Gastrocnemius medialis (tissue), 4 donors: ENCODE data around the gene ATG4B. TPM values are rescaled to one million over a fixed set of nuclear protein-coding genes. Genes with fewer than 3 reads are reported as not detected.

Source experiments
- ATAC-seq, 2 donors: fragments of 150-250 bp; one replicate each; pipeline ENCODE4 v1.9.1; 2016
- DNase-seq, 2 donors: peaks; one replicate each; pipeline ENCODE4 v3.0.0-alpha.2; 2019
- H3K27ac ChIP-seq, 4 donors: fragments of 200-600 bp; sonication (generic); 1 replicate in 1 of 4; 2 replicates in 3 of 4; pipeline ENCODE4 v1.5.1; 2016 to 2018; ENCODE audit warnings: mild to moderate bottlenecking in 2 of 4, moderate library complexity in 1 of 4
- H3K27me3 ChIP-seq, 3 donors: fragments of 200-600 bp; sonication (generic) in 2 of 3; 1 replicate in 1 of 3; 2 replicates in 2 of 3; pipeline versions ENCODE4 v1.5.1 to v1.6.0; 2016 to 2019; ENCODE audit warnings: mild to moderate bottlenecking in 1 of 3, moderate library complexity in 1 of 3
- H3K36me3 ChIP-seq, 2 donors: fragments of 200-600 bp; sonication (generic) in 1 of 2; one replicate each; pipeline ENCODE4 v1.5.1; 2017 to 2018
- H3K4me1 ChIP-seq, 2 donors: fragments of 200-600 bp; sonication (generic) in 1 of 2; one replicate each; pipeline ENCODE4 v1.5.1; 2016 to 2017; ENCODE audit warnings: mild to moderate bottlenecking in 2 of 2
- H3K4me3 ChIP-seq, 4 donors: fragments of 200-600 bp; sonication (generic) in 3 of 4; 1 replicate in 1 of 4; 2 replicates in 3 of 4; pipeline ENCODE4 v1.5.1; 2016 to 2019; ENCODE audit warnings: mild to moderate bottlenecking in 2 of 4
- H3K9me3 ChIP-seq, 3 donors: fragments of 200-600 bp; sonication (generic) in 2 of 3; 1 replicate in 1 of 3; 2 replicates in 2 of 3; pipeline ENCODE4 v1.5.1; 2016 to 2019
- CTCF ChIP-seq, 5 experiments: fragments of 450-650 bp in 3 of 5; fragments of 200-600 bp in 2 of 5; sonication (generic) in 2 of 5; IDR thresholded peaks in 4 of 5; conservative IDR thresholded peaks in 1 of 5; 1 replicate in 4 of 5; 2 replicates in 1 of 5; pipeline ENCODE4 v1.5.1; 2016 to 2019; ENCODE audit warnings: antibody characterized with exemption in 5 of 5, mild to moderate bottlenecking in 3 of 5, moderate library complexity in 3 of 5
- POLR2A ChIP-seq, 2 donors: fragments of 450-650 bp; IDR thresholded peaks; one replicate each; pipeline ENCODE4 v1.6.1; 2017; ENCODE audit warnings: antibody characterized with exemption in 2 of 2, mild to moderate bottlenecking in 2 of 2, moderate library complexity in 2 of 2
- in situ Hi-C, 4 donors: fragments of 200-750 bp; cut with MboI; loops; one replicate each; pipeline versions ENCODE4 v1.15.0 to v1.8.0; 2017; ENCODE audit warnings: low sequenced_read_pairs in 4 of 4
- intact Hi-C: fragments of 100-400 bp; cut with DNase I; formaldehyde crosslinking; loops from one replicate; pipeline ENCODE4 v1.15.1; 2023; ENCODE audit warnings: low total_unique reads
- total RNA-seq, 4 donors: library from RNA; depleted of rRNA; stranded (reverse); fragments of >200 nt; gene quantifications; one replicate each; pipeline versions ENCODE4 v1.1.0 to v1.2.3, GENCODE V29; 2016

Gene ATG4B
- total RNA-seq, 4 donors from 2014 or later = 32.0 to 57.5 (median 49.8) TPM

- Histone ChIP-seq H3K36me3 (no peaks in the 10 kb centered on the region), H3K27ac (no peak overlapping the region), H3K4me3 (no peak overlapping the region), H3K9me3 (no peaks in the 10 kb centered on the region), H3K4me1 (peaks cover 14 to 21% of the 10 kb centered on the region in 2 donors), H3K27me3 (no peaks in the 10 kb centered on the region)
- TF ChIP-seq POLR2A (IDR thresholded peaks at IDR 0.05) = no peak
- TF ChIP-seq CTCF (IDR thresholded peaks at IDR 0.05 in 4 of 5, conservative IDR thresholded peaks at IDR 0.05 in 1 of 5) = no peak
- in situ Hi-C loops (no loop called here), intact Hi-C loops (no loop called here)
- ATAC-seq = no peak
- no peak for DNase-seq
Measured at GRCh38 chr2:241619597-241620418, 17.7 kb upstream of the ATG4B start.

- no peaks in the 10 kb centered on the region for H3K27me3 ChIP-seq
- ATAC-seq = no peak
- intact Hi-C loops (no loop called here), in situ Hi-C loops (no loop called here)
- no peaks in the 10 kb centered on the region for H3K36me3 ChIP-seq
- H3K4me1 ChIP-seq = peaks cover 14 to 20% of the 10 kb centered on the region in 2 donors
- no peak overlapping the region for H3K4me3 ChIP-seq
- no peak for DNase-seq
- TF ChIP-seq CTCF (IDR thresholded peaks at IDR 0.05 in 4 of 5, conservative IDR thresholded peaks at IDR 0.05 in 1 of 5) (no peak), POLR2A (IDR thresholded peaks at IDR 0.05) (no peak)
- no peak overlapping the region for H3K27ac ChIP-seq
- no peaks in the 10 kb centered on the region for H3K9me3 ChIP-seq
Measured at GRCh38 chr2:241620419-241620769, 17.1 kb upstream of the ATG4B start.

GRCh38 chr2:241627675-241628074 lies 9.8 kb upstream of the ATG4B start:
- no peak for TF ChIP-seq CTCF (IDR thresholded peaks at IDR 0.05 in 4 of 5, conservative IDR thresholded peaks at IDR 0.05 in 1 of 5)
- TF ChIP-seq POLR2A (IDR thresholded peaks at IDR 0.05) = no peak
- H3K4me3 ChIP-seq = no peak overlapping the region
- ATAC-seq (no peak), DNase-seq (no peak)
- intact Hi-C loops = no loop called here
- H3K4me1 ChIP-seq = peaks cover 0 to 9% of the 10 kb centered on the region in 2 donors
- no peak overlapping the region for H3K27ac ChIP-seq
- H3K36me3 ChIP-seq = peaks cover 0 to 19% of the 10 kb centered on the region in 2 donors
- in situ Hi-C loops = no loop called here
- H3K9me3 ChIP-seq = no peaks in the 10 kb centered on the region
- no peaks in the 10 kb centered on the region for H3K27me3 ChIP-seq

- TF ChIP-seq CTCF (IDR thresholded peaks at IDR 0.05 in 4 of 5, conservative IDR thresholded peaks at IDR 0.05 in 1 of 5) = no peak
- no peak for TF ChIP-seq POLR2A (IDR thresholded peaks at IDR 0.05)
- in situ Hi-C loops = no loop called here
- H3K4me1 ChIP-seq = peaks cover 0 to 10% of the 10 kb centered on the region in 2 donors
- no peaks in the 10 kb centered on the region for H3K27me3 ChIP-seq
- no peak for DNase-seq
- H3K4me3 ChIP-seq = no peak overlapping the region
- ATAC-seq = no peak
- H3K27ac ChIP-seq = no peak overlapping the region
- peaks cover 0 to 33% of the 10 kb centered on the region in 2 donors for H3K36me3 ChIP-seq
- intact Hi-C loops = loop anchor here (10.0 kb wide), 2 partner anchors 275 to 1045 kb away; partner anchors contain the start of genes CAPN10 and FARP2
- no peaks in the 10 kb centered on the region for H3K9me3 ChIP-seq
Measured at GRCh38 chr2:241629762-241630435, 7.6 kb upstream of the ATG4B start.
